ENCODE data around the gene ERFL. TPM values are rescaled to one million over a fixed set of nuclear protein-coding genes. Genes with fewer than 3 reads are reported as not detected.

ERFL gene
- total and polyA plus RNA-seq, 2 of the 4 experiments (the other 2 are of a cell fraction) = not detected

DNA sequence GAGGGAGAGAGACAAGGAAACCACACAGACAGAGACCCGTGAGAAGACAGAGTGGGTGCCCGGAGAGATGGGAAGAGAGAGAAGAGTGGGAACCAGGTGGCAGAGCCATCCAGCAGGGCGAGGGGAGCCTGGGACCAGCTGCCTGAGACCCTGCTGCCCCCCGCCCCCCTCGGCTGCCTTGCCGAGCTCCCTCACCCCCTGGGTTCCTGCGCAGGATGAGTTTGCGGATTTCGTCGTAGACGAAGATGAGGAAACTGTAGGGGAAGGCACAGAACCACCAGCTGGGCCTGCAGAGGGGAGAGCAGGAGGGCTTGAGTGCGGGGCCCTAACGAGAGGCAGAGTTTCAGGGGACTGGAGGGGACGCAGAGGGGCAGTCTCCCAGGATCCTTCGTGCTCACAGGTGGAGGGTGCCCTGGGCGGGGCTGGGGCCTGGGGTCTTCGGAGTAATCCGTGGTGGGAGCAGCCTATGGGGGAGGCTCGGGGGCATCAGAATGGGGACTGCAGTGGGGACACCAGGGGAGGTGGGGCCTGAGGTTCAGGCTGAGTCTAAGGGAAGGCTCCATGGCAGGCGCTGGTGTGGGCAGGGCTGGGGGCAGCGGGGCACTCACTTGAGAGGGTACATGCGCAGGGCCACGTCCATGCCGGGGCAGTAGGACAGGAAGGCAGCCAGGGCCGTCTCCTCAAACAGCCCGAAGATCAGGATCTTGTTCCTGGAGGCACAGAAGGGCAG, 39.0 kb upstream of the ERFL start:
- H3K14ac ChIP-seq (replicated peaks; ENCODE audit: low read depth, low read length) = no peak overlapping the region
- intact Hi-C loops (cut with micrococcal nuclease) = no loop called here
- no peak overlapping the region for H3K56ac ChIP-seq (ENCODE audit: extremely low read depth, insufficient read depth, low read length)
- H2BK15ac ChIP-seq (ENCODE audit: low read depth, low read length) = no peak overlapping the region
- in situ Hi-C loops (cut with MboI; ENCODE audit: low sequenced_read_pairs) = no loop called here
- no peak overlapping the region for H3K4me3 ChIP-seq (ENCODE audit: insufficient read depth, low read depth, low read length)
- H3K79me1 ChIP-seq (ENCODE audit: low read depth in 1 of 2, low read length in 2 of 2) = no peaks in the 10 kb centered on the region
- H3K27me3 ChIP-seq (ENCODE audit: control insufficient read depth, insufficient read depth, low read length) = peaks cover 25% of the 10 kb centered on the region
- H3K9ac ChIP-seq (ENCODE audit: low read depth, low read length) = no peak overlapping the region
- no peak overlapping the region for H2BK5ac ChIP-seq (ENCODE audit: low read depth, low read length, poor library complexity, severe bottlenecking)
- WGBS, 2 experiments (ENCODE audit: extremely low coverage in 2 of 2, insufficient read length in 1 of 2) = 65% methylated on average over 13 of the region's 26 CpGs; no CpG with 5 or more reads in 1 of the 2 experiments
- no peak for TF ChIP-seq SMC3 (IDR thresholded peaks at IDR 0.05; ENCODE audit: low read depth, low read length)
- no peak for TF ChIP-seq BHLHE40 (IDR thresholded peaks at IDR 0.05; ENCODE audit: low read depth, low read length)
- TF ChIP-seq USF2 (IDR thresholded peaks at IDR 0.05; ENCODE audit: low read depth, low read length) = no peak
- H3K9me3 ChIP-seq (ENCODE audit: control insufficient read depth, insufficient read depth, low read length) = no peaks in the 10 kb centered on the region
- DNase-seq (no peak), ATAC-seq (ENCODE audit: low read depth) (no peak)
- CTCF ChIA-PET = no interaction called here
- H3K27ac ChIP-seq (ENCODE audit: insufficient read depth, low read length) = no peak overlapping the region
- H3K36me3 ChIP-seq (ENCODE audit: control insufficient read depth, insufficient read depth, low read length) = no peaks in the 10 kb centered on the region
- no peaks in the 10 kb centered on the region for H4K20me1 ChIP-seq (ENCODE audit: insufficient read depth, low read length)
- H3K4me2 ChIP-seq (ENCODE audit: low read depth, low read length) = no peak overlapping the region
- H2AFZ ChIP-seq (replicated peaks; ENCODE audit: low read length, poor library complexity) = no peak overlapping the region
- no peak overlapping the region for H3K18ac ChIP-seq (ENCODE audit: low read depth, low read length)
- no TSS peak for BruUV-seq (replicated peaks)
- no peak overlapping the region for H3K23ac ChIP-seq (ENCODE audit: low read depth, low read length)
- H2AK9ac ChIP-seq (replicated peaks; ENCODE audit: low read depth, low read length, poor library complexity) = no peak overlapping the region
- dilution Hi-C loops (cut with HindIII; ENCODE audit: low sequenced_read_pairs, unreplicated experiment) = no loop called here
- H2BK120ac ChIP-seq (ENCODE audit: low read depth, low read length) = no peak overlapping the region
- POLR2A ChIA-PET (ENCODE audit: unreplicated experiment) = no interaction called here
- H3K9me1 ChIP-seq (ENCODE audit: insufficient read depth, low read length) = no peaks in the 10 kb centered on the region
- no peak overlapping the region for H2AK5ac ChIP-seq (ENCODE audit: low read depth, low read length)
- no peak overlapping the region for H2BK20ac ChIP-seq (ENCODE audit: low read depth, low read length)
- H4K5ac ChIP-seq (ENCODE audit: low read depth, low read length) = no peak overlapping the region
- no peak overlapping the region for H4K91ac ChIP-seq (ENCODE audit: insufficient read depth, low read depth, low read length)
- H3K4me1 ChIP-seq (ENCODE audit: control insufficient read depth, insufficient read depth, low read length) = no peaks in the 10 kb centered on the region
- H3K4ac ChIP-seq (ENCODE audit: low read depth, low read length) = no peak overlapping the region
- no peak overlapping the region for H4K8ac ChIP-seq (ENCODE audit: low read depth in 2 of 2, low read length in 2 of 2)

Measured in IMR-90 (cell line).